ENCODE data around the gene NLGN1. TPM values are rescaled to one million over a fixed set of nuclear protein-coding genes. Genes with fewer than 3 reads are reported as not detected.

Gene NLGN1
- total and polyA plus RNA-seq, 9 of the 15 experiments (the other 6 are each of a cell fraction or from before 2014, with no cell fraction given) = under 0.01 to 0.01 TPM; not detected in 7

GRCh38 chr3:174202116-174202515, 804.6 kb downstream of the NLGN1 start:
- Histone ChIP-seq H2AFZ (ENCODE audit: low read depth, low read length) (no peak overlapping the region), H3K9me1 (ENCODE audit: control insufficient read depth, insufficient read depth, low read length) (no peaks in the 10 kb centered on the region), H3K9me3 (replicated peaks; ENCODE audit: control insufficient read depth, insufficient read depth, low read depth, low read length) (no peaks in the 10 kb centered on the region), H3K36me3 (ENCODE audit: control insufficient read depth, insufficient read depth, low read length) (no peaks in the 10 kb centered on the region), H4K20me1 (replicated peaks; ENCODE audit: control insufficient read depth, insufficient read depth, low read length) (no peaks in the 10 kb centered on the region), H3K4me3 (no peak overlapping the region), H3K4me2 (ENCODE audit: insufficient read depth, low read length) (no peak overlapping the region), H3K27ac (ENCODE audit: extremely low read depth, low read depth, low read length) (no peak overlapping the region), H3K9ac (ENCODE audit: insufficient read depth in 1 of 2, low read depth in 2 of 2, low read length in 2 of 2) (no peak overlapping the region), H3K79me2 (ENCODE audit: control insufficient read depth, insufficient read depth, low read length) (no peaks in the 10 kb centered on the region), H3K27me3 (ENCODE audit: control insufficient read depth in 2 of 2, insufficient read depth in 2 of 2, low read length in 2 of 2) (no peaks in the 10 kb centered on the region), H3K4me1 (replicated peaks in 1 of 2; ENCODE audit: control insufficient read depth in 2 of 2, insufficient read depth in 2 of 2, low read length in 2 of 2) (no peaks in the 10 kb centered on the region)
- ATAC-seq (no peak), DNase-seq (ENCODE audit: extremely low read depth in 1 of 4, low spot score in 3 of 4) (no peak), FAIRE-seq (no peak)
- CTCF ChIA-PET (ENCODE audit: low intra/inter-chr PET ratio) = no interaction called here
- POLR2A ChIA-PET = interaction anchor here (0.6 kb wide), 2 partner anchors 9 to 66 kb away, joined by 3 read pairs; no protein-coding TSS in a partner anchor
- no TSS peak for BruUV-seq (replicated peaks)
- intact Hi-C loops (cut with micrococcal nuclease) (no loop called here), in situ Hi-C loops (cut with MboI) (no loop called here)
- 0% methylated on average over 1 of the region's 2 CpGs for WGBS (ENCODE audit: insufficient coverage, low coverage, missing lambda C conversion rate)
- TF ChIP-seq GMEB1 (CRISPR knock-in tag; IDR thresholded peaks at IDR 0.05) = no peak
- TF ChIP-seq ETS1 (conservative IDR thresholded peaks at IDR 0.05; ENCODE audit: control insufficient read depth, low read depth, low read length) = no peak
- TF ChIP-seq TRIM25 (IDR thresholded peaks at IDR 0.05; ENCODE audit: borderline replicate concordance) = no peak
- TF ChIP-seq FOXP4 (CRISPR knock-in tag; IDR thresholded peaks at IDR 0.05; ENCODE audit: borderline replicate concordance) = no peak
- no peak for TF ChIP-seq ZNF282 (CRISPR knock-in tag; IDR thresholded peaks at IDR 0.05)
- no peak for TF ChIP-seq ZMIZ1 (IDR thresholded peaks at IDR 0.05; ENCODE audit: low read depth in 2 of 2, low read length in 2 of 2)
- TF ChIP-seq KLF1 (tag; IDR thresholded peaks at IDR 0.05) = no peak
